ENCODE data around the gene BCKDHB.

BCKDHB gene

GRCh38 chr6:80356000-80356399 is 249.5 kb downstream of the BCKDHB start:
- Histone ChIP-seq H3K36me3 (ENCODE audit: low read depth) (no peaks in the 10 kb centered on the region), H3K4me1 (ENCODE audit: insufficient read depth, poor library complexity, severe bottlenecking) (no peaks in the 10 kb centered on the region), H3K9me3 (ENCODE audit: severe bottlenecking) (no peaks in the 10 kb centered on the region), H3K27ac (ENCODE audit: poor library complexity, severe bottlenecking) (no peak overlapping the region), H3K4me3 (ENCODE audit: severe bottlenecking) (no peak overlapping the region), H3K27me3 (ENCODE audit: insufficient read depth, poor library complexity, severe bottlenecking) (no peaks in the 10 kb centered on the region)
- no peak for TF ChIP-seq CTCF (IDR thresholded peaks at IDR 0.05; ENCODE audit: poor library complexity, severe bottlenecking)
- DNase-seq (ENCODE audit: low spot score) (no peak), ATAC-seq (ENCODE audit: low read depth) (no peak)

- Histone ChIP-seq H3K4me1 (ENCODE audit: insufficient read depth, poor library complexity, severe bottlenecking) (no peaks in the 10 kb centered on the region), H3K27me3 (ENCODE audit: insufficient read depth, poor library complexity, severe bottlenecking) (no peaks in the 10 kb centered on the region), H3K36me3 (ENCODE audit: low read depth) (no peaks in the 10 kb centered on the region), H3K27ac (ENCODE audit: poor library complexity, severe bottlenecking) (no peak overlapping the region), H3K9me3 (ENCODE audit: severe bottlenecking) (no peaks in the 10 kb centered on the region), H3K4me3 (ENCODE audit: severe bottlenecking) (no peak overlapping the region)
- no peak for TF ChIP-seq CTCF (IDR thresholded peaks at IDR 0.05; ENCODE audit: poor library complexity, severe bottlenecking)
- DNase-seq (ENCODE audit: low spot score), result no peak
- no peak for ATAC-seq (ENCODE audit: low read depth)
These were observed 250.1 kb downstream of the BCKDHB start for GRCh38 chr6:80356545-80356944.

DNA sequence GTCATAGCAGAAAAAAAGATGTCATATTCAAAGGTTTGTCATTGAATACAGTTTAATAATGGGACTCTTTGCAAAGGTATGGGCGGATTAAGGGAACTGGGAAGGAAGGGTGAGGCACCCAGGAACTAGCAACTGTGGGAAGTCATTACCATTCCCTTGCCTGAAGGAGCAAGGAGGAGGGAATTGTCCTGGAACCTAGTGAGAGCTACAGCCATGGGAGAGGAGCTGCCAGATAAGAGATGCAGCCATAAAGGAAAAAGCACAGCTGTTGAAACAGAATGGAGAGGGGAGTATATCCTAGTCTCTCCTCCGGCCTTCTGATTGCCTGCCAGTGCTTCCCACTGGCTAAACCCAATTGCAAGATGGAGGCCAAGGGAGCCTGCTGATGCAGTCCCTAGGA is 250.6 kb downstream of the BCKDHB start:
- Histone ChIP-seq H3K4me1 (ENCODE audit: insufficient read depth, poor library complexity, severe bottlenecking) (no peaks in the 10 kb centered on the region), H3K27me3 (ENCODE audit: insufficient read depth, poor library complexity, severe bottlenecking) (no peaks in the 10 kb centered on the region), H3K36me3 (ENCODE audit: low read depth) (no peaks in the 10 kb centered on the region), H3K9me3 (ENCODE audit: severe bottlenecking) (no peaks in the 10 kb centered on the region), H3K4me3 (ENCODE audit: severe bottlenecking) (no peak overlapping the region), H3K27ac (ENCODE audit: poor library complexity, severe bottlenecking) (no peak overlapping the region)
- no peak for DNase-seq (ENCODE audit: low spot score)
- no peak for ATAC-seq (ENCODE audit: low read depth)
- no peak for TF ChIP-seq CTCF (IDR thresholded peaks at IDR 0.05; ENCODE audit: poor library complexity, severe bottlenecking)

DNA sequence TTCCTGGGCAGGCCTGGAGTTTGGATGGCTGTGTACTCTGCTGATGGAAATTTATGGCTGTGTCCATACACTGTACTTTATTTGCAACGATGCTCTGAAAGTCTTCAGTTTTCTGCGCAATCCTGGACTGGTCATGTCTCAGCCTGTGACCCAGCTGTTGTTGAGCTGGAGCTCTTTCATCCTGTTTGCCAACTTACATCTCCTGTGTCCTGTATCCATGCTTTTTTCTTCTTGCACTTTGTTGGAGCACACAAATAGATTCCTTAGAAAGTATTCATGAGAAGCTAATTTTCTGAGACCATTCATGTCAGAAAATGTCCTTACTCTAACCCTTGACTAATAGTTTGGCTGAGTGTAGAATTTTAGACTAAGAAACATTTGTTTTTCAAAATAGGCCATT is 251.2 kb downstream of the BCKDHB start:
- Histone ChIP-seq H3K4me3 (ENCODE audit: severe bottlenecking) (no peak overlapping the region), H3K9me3 (ENCODE audit: severe bottlenecking) (no peaks in the 10 kb centered on the region), H3K27me3 (ENCODE audit: insufficient read depth, poor library complexity, severe bottlenecking) (no peaks in the 10 kb centered on the region), H3K4me1 (ENCODE audit: insufficient read depth, poor library complexity, severe bottlenecking) (no peaks in the 10 kb centered on the region), H3K27ac (ENCODE audit: poor library complexity, severe bottlenecking) (no peak overlapping the region), H3K36me3 (ENCODE audit: low read depth) (no peaks in the 10 kb centered on the region)
- ATAC-seq (ENCODE audit: low read depth) (no peak), DNase-seq (ENCODE audit: low spot score) (no peak)
- TF ChIP-seq CTCF (IDR thresholded peaks at IDR 0.05; ENCODE audit: poor library complexity, severe bottlenecking), result no peak

GRCh38 chr6:80363501-80364122 is 257.1 kb downstream of the BCKDHB start:
- no peak overlapping the region for H3K4me3 ChIP-seq (ENCODE audit: severe bottlenecking)
- no peak for ATAC-seq (ENCODE audit: low read depth)
- no peak for TF ChIP-seq CTCF (IDR thresholded peaks at IDR 0.05; ENCODE audit: poor library complexity, severe bottlenecking)

More at GRCh38 chr6:80363501-80364122, 257.1 kb downstream of the BCKDHB start:
- Histone ChIP-seq H3K27ac (ENCODE audit: poor library complexity, severe bottlenecking) (no peak overlapping the region), H3K36me3 (ENCODE audit: low read depth) (no peaks in the 10 kb centered on the region), H3K9me3 (ENCODE audit: severe bottlenecking) (no peaks in the 10 kb centered on the region), H3K27me3 (ENCODE audit: insufficient read depth, poor library complexity, severe bottlenecking) (no peaks in the 10 kb centered on the region), H3K4me1 (ENCODE audit: insufficient read depth, poor library complexity, severe bottlenecking) (no peaks in the 10 kb centered on the region)
- DNase-seq (ENCODE audit: low spot score), result no peak
